ENCODE results near the gene NCEH1. TPM values are rescaled to one million over a fixed set of nuclear protein-coding genes. Genes with fewer than 3 reads are reported as not detected.

Gene NCEH1
- total and polyA plus RNA-seq, 9 of the 15 experiments (the other 6 are each of a cell fraction or from before 2014, with no cell fraction given): 1.3 to 5.0 (median 2.8) TPM

- TF ChIP-seq, protein P1, sequence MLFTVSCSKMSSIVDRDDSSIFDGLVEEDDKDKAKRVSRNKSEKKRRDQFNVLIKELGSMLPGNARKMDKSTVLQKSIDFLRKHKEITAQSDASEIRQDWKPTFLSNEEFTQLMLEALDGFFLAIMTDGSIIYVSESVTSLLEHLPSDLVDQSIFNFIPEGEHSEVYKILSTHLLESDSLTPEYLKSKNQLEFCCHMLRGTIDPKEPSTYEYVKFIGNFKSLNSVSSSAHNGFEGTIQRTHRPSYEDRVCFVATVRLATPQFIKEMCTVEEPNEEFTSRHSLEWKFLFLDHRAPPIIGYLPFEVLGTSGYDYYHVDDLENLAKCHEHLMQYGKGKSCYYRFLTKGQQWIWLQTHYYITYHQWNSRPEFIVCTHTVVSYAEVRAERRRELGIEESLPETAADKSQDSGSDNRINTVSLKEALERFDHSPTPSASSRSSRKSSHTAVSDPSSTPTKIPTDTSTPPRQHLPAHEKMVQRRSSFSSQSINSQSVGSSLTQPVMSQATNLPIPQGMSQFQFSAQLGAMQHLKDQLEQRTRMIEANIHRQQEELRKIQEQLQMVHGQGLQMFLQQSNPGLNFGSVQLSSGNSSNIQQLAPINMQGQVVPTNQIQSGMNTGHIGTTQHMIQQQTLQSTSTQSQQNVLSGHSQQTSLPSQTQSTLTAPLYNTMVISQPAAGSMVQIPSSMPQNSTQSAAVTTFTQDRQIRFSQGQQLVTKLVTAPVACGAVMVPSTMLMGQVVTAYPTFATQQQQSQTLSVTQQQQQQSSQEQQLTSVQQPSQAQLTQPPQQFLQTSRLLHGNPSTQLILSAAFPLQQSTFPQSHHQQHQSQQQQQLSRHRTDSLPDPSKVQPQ (CRISPR knock-in tag; IDR thresholded peaks at IDR 0.05; ENCODE audit: borderline replicate concordance): no peak
- peak in 1 of 2 experiments; percentile 34; a peak in 1 of 4 replicates for TF ChIP-seq TBL1XR1 (IDR thresholded peaks at IDR 0.05; ENCODE audit: low read length in 2 of 2)
- TF ChIP-seq, protein P2, sequence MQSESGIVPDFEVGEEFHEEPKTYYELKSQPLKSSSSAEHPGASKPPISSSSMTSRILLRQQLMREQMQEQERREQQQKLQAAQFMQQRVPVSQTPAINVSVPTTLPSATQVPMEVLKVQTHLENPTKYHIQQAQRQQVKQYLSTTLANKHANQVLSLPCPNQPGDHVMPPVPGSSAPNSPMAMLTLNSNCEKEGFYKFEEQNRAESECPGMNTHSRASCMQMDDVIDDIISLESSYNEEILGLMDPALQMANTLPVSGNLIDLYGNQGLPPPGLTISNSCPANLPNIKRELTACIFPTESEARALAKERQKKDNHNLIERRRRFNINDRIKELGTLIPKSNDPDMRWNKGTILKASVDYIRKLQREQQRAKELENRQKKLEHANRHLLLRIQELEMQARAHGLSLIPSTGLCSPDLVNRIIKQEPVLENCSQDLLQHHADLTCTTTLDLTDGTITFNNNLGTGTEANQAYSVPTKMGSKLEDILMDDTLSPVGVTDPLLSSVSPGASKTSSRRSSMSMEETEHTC (IDR thresholded peaks at IDR 0.05): 0 out of 2 replicates have a peak, but pooled peaks have one; percentile 30
- no peak for TF ChIP-seq RNF219 (CRISPR knock-in tag; IDR thresholded peaks at IDR 0.05)
- peak in 1 of 2 experiments; percentile 60; a peak in 1 of 3 replicates for TF ChIP-seq CBX3 (IDR thresholded peaks at IDR 0.05; ENCODE audit: borderline replicate concordance in 1 of 2, low read length in 2 of 2)
- TF ChIP-seq, protein P3, sequence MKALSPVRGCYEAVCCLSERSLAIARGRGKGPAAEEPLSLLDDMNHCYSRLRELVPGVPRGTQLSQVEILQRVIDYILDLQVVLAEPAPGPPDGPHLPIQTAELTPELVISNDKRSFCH (CRISPR knock-in tag; IDR thresholded peaks at IDR 0.05): no peak
- TF ChIP-seq, protein P3 (tag; IDR thresholded peaks at IDR 0.05): no peak
- peak; percentile 74; the same call in 1 of the 2 replicates for TF ChIP-seq REST (IDR thresholded peaks at IDR 0.05; ENCODE audit: borderline replicate concordance)
- no peak for TF ChIP-seq REST (CRISPR knock-in tag; IDR thresholded peaks at IDR 0.05; ENCODE audit: low read depth)
- TF ChIP-seq CTBP1 (IDR thresholded peaks at IDR 0.05; ENCODE audit: borderline replicate concordance): peak; percentile 87; the same call in 1 of the 2 replicates
Observed at GRCh38 chr3:172710664-172711453, at the start of gene NCEH1 (continued).
